GM23338 (cell line): ENCODE data around the gene BLOC1S1. TPM values are rescaled to one million over a fixed set of nuclear protein-coding genes. Genes with fewer than 3 reads are reported as not detected.

Experiments
- ATAC-seq: fragments of 200-7000 bp; cut with Tn5 transposase; 3 replicates; pipeline ENCODE4 v1.9.1; 2020
- DNase-seq: peaks from one replicate; pipeline ENCODE4 v3.0.0-alpha.2; 2015; ENCODE audit warnings: low spot score
- H2AFZ ChIP-seq: fragments of 200-600 bp; sonication (generic); 2 replicates; pipeline ENCODE4 v1.8.0; 2016; ENCODE audit warnings: antibody characterized with exemption, mild to moderate bottlenecking, moderate library complexity
- H3F3A ChIP-seq: fragments of 200-600 bp; sonication (generic); replicated peaks from 2 replicates; pipeline ENCODE4 v1.8.0; 2017; ENCODE audit warnings: antibody characterized with exemption, mixed run types, low read depth
- H3K27ac ChIP-seq: fragments of 200-600 bp; sonication (generic); 2 replicates; pipeline ENCODE4 v1.6.1; 2016; ENCODE audit warnings: low read depth
- H3K27me3 ChIP-seq: fragments of 200-600 bp; sonication (generic); 2 replicates; pipeline ENCODE4 v1.8.0; 2016; ENCODE audit warnings: mild to moderate bottlenecking, mixed run types, moderate library complexity; ENCODE audit not compliant: insufficient read depth
- H3K36me3 ChIP-seq: fragments of 200-600 bp; sonication (generic); 2 replicates; pipeline ENCODE4 v1.8.0; 2016; ENCODE audit warnings: mild to moderate bottlenecking; ENCODE audit not compliant: insufficient read depth
- H3K4me1 ChIP-seq: fragments of 200-600 bp; sonication (generic); 2 replicates; pipeline ENCODE4 v1.8.0; 2016; ENCODE audit warnings: mild to moderate bottlenecking, moderate library complexity; ENCODE audit not compliant: insufficient read depth
- H3K4me2 ChIP-seq: fragments of 200-600 bp; sonication (generic); 2 replicates; pipeline ENCODE4 v1.7.1; 2017; ENCODE audit warnings: mixed run types
- H3K4me3 ChIP-seq: fragments of 200-600 bp; sonication (generic); 2 replicates; pipeline ENCODE4 v1.6.1; 2016; ENCODE audit warnings: mixed run types
- H3K79me2 ChIP-seq: fragments of 200-600 bp; sonication (generic); replicated peaks from 2 replicates; pipeline ENCODE4 v1.8.0; 2017; ENCODE audit warnings: mild to moderate bottlenecking; ENCODE audit not compliant: insufficient read depth
- H3K9me2 ChIP-seq: fragments of 200-600 bp; sonication (generic); 2 replicates; pipeline ENCODE4 v1.8.0; 2017; ENCODE audit not compliant: insufficient read depth
- H4K20me1 ChIP-seq: fragments of 200-600 bp; sonication (generic); replicated peaks from 2 replicates; pipeline ENCODE4 v1.8.0; 2017; ENCODE audit warnings: mild to moderate bottlenecking; ENCODE audit not compliant: insufficient read depth
- H3K27ac Mint-ChIP-seq: 2 replicates; pipeline ENCODE4 v1.8.0; 2020; ENCODE audit warnings: inconsistent platforms, mild to moderate bottlenecking, moderate library complexity, mixed read lengths
- H3K27me3 Mint-ChIP-seq: 3 replicates; pipeline ENCODE4 v1.8.0; 2022; ENCODE audit warnings: low read depth, mild to moderate bottlenecking, moderate library complexity, mixed read lengths, inconsistent platforms; ENCODE audit not compliant: insufficient read depth, poor library complexity
- H3K36me3 Mint-ChIP-seq: 3 replicates; pipeline ENCODE4 v1.8.0; 2021; ENCODE audit warnings: low read depth, mild to moderate bottlenecking, inconsistent platforms, moderate library complexity, mixed read lengths
- H3K4me1 Mint-ChIP-seq: 3 replicates; pipeline ENCODE4 v1.8.0; 2020; ENCODE audit warnings: mild to moderate bottlenecking, inconsistent platforms, mixed read lengths
- H3K4me3 Mint-ChIP-seq: 3 replicates; pipeline ENCODE4 v1.8.0; 2021; ENCODE audit warnings: moderate library complexity, mild to moderate bottlenecking, inconsistent platforms, mixed read lengths
- H3K9me3 Mint-ChIP-seq: 3 replicates; pipeline ENCODE4 v1.8.0; 2020; ENCODE audit warnings: moderate library complexity, mild to moderate bottlenecking, inconsistent platforms, mixed read lengths
- CREB1 ChIP-seq: fragments of 250-450 bp; sonication (Bioruptor Pico); IDR thresholded peaks from 2 replicates; pipeline ENCODE4 v1.5.0; 2020; ENCODE audit warnings: low read depth, mild to moderate bottlenecking, moderate library complexity
- CTCF ChIP-seq, 2 experiments: fragments of 200-600 bp in 1 of 2; sonication (generic) in 1 of 2; conservative IDR thresholded peaks; 2 replicates each; pipeline versions ENCODE4 v1.5.1 to v1.6.1; 2016 to 2017; ENCODE audit warnings: antibody characterized with exemption in 2 of 2, low read depth in 2 of 2, mild to moderate bottlenecking in 2 of 2, moderate library complexity in 1 of 2
- ETS1 ChIP-seq: IDR thresholded peaks from 2 replicates; pipeline ENCODE4 v1.6.1; 2016; ENCODE audit warnings: antibody characterized with exemption
- EZH2 ChIP-seq: fragments of 200-600 bp; sonication (generic); IDR thresholded peaks from one replicate; pipeline ENCODE4 v1.8.0; 2017; ENCODE audit warnings: antibody characterized with exemption, mild to moderate bottlenecking, low read depth; ENCODE audit not compliant: unreplicated experiment
- NANOG ChIP-seq: IDR thresholded peaks from 2 replicates; pipeline ENCODE4 v1.6.1; 2016; ENCODE audit warnings: antibody characterized with exemption, borderline replicate concordance
- POLR2AphosphoS5 ChIP-seq: IDR thresholded peaks from 2 replicates; pipeline ENCODE4 v1.6.1; 2016; ENCODE audit warnings: antibody characterized with exemption, low read depth
- STAT1 ChIP-seq: IDR thresholded peaks from one replicate; pipeline ENCODE4 v1.6.1; 2016; ENCODE audit warnings: antibody characterized with exemption; ENCODE audit not compliant: unreplicated experiment
- ZNF114 ChIP-seq: fragments of 250-450 bp; sonication (Bioruptor Pico); IDR thresholded peaks from 2 replicates; pipeline ENCODE4 v1.5.0; 2020; ENCODE audit warnings: mild to moderate bottlenecking, moderate library complexity
- ZNF331 ChIP-seq: fragments of 250-450 bp; sonication (Bioruptor Pico); IDR thresholded peaks from 2 replicates; pipeline ENCODE4 v1.5.0; 2020; ENCODE audit warnings: low read depth, mild to moderate bottlenecking, moderate library complexity
- ZNF462 ChIP-seq: fragments of 250-450 bp; sonication (Bioruptor Pico); IDR thresholded peaks from 2 replicates; pipeline ENCODE4 v1.5.0; 2020; ENCODE audit warnings: mild to moderate bottlenecking, moderate library complexity
- polyA plus RNA-seq: library from polyadenylated mRNA; unstranded; fragments of >200 nt; fragmentation: Nextera tagmentation; extraction: Ambion mirVana; gene quantifications from 2 replicates; pipeline ENCODE4 v1.2.1, GENCODE V29; 2016
- total RNA-seq: library from RNA; depleted of rRNA; stranded (reverse); fragments of >200 nt; shearing (Covaris generic); gene quantifications from 2 replicates; pipeline ENCODE4 v1.2.3, GENCODE V29; 2014

BLOC1S1 gene
- total and polyA plus RNA-seq, 2 experiments from 2014 or later = 68.3 to 174 TPM

- no peak overlapping the region for H3K4me3 Mint-ChIP-seq
- DNase-seq (no peak), ATAC-seq (no peak)
- Histone ChIP-seq H3K79me2 (no peaks in the 10 kb centered on the region; the same call in 1 of the 2 replicates), H3K9me2 (no peaks in the 10 kb centered on the region), H3K4me1 (peaks cover 25% of the 10 kb centered on the region; the same call in 1 of the 2 replicates), H3K27me3 (no peaks in the 10 kb centered on the region), H4K20me1 (no peaks in the 10 kb centered on the region), H3K27ac (no peak overlapping the region), H3F3A (peaks cover 13% of the 10 kb centered on the region; the same call in 1 of the 2 replicates), H3K4me3 (no peak overlapping the region), H2AFZ (no peak overlapping the region), H3K36me3 (no peaks in the 10 kb centered on the region), H3K4me2 (no peak overlapping the region)
- H3K4me1 Mint-ChIP-seq = peaks cover 31% of the 10 kb centered on the region
- H3K36me3 Mint-ChIP-seq = no peaks in the 10 kb centered on the region; the same call in 2 of the 3 replicates
- H3K27me3 Mint-ChIP-seq = peaks cover 23% of the 10 kb centered on the region
- no peak overlapping the region for H3K27ac Mint-ChIP-seq
- no peaks in the 10 kb centered on the region; the same call in 2 of the 3 replicates for H3K9me3 Mint-ChIP-seq
- TF ChIP-seq ZNF462 (CRISPR knock-in tag) = no peak
- TF ChIP-seq NANOG = no peak
- no peak for TF ChIP-seq ZNF331 (CRISPR knock-in tag)
- TF ChIP-seq ETS1 = no peak
- no peak for TF ChIP-seq EZH2
- TF ChIP-seq ZNF114 (CRISPR knock-in tag) = no peak
- TF ChIP-seq CREB1 (CRISPR knock-in tag) = no peak
- no peak for TF ChIP-seq CTCF (conservative IDR thresholded peaks at IDR 0.05; ENCODE audit: low read depth in 2 of 2)
- TF ChIP-seq POLR2AphosphoS5 = no peak
- no peak for TF ChIP-seq STAT1
Measured at GRCh38 chr12:55733858-55734257, 18.0 kb downstream of the BLOC1S1 start.
